ENCODE results near the gene ASCC3.
"Not testable (repeated sequence)": the region's sequence is repeated elsewhere in the genome, so short reads cannot be mapped to it uniquely, and the experiment has no call there.

Gene ASCC3

GRCh38 chr6:100758386-100758785, 122.7 kb downstream of the ASCC3 start:
- not testable (repeated sequence) for H3K27me3 ChIP-seq (ENCODE audit: control insufficient read depth, insufficient read depth, low read length); H3K9me3 ChIP-seq (ENCODE audit: control insufficient read depth, insufficient read depth, low read length); H3K4me3 ChIP-seq (ENCODE audit: low read depth, low read length); H3K27ac ChIP-seq (ENCODE audit: low read depth, low read length); H3K9ac ChIP-seq (ENCODE audit: low read depth, low read length); H3K4me1 ChIP-seq (ENCODE audit: control insufficient read depth, insufficient read depth, low read length)
- H3K36me3 ChIP-seq (ENCODE audit: control insufficient read depth, insufficient read depth, low read length), result peaks cover 23% of the 10 kb centered on the region

- Histone ChIP-seq H3K9me3 (ENCODE audit: control insufficient read depth, insufficient read depth, low read length) (no peaks in the 10 kb centered on the region), H3K9ac (ENCODE audit: low read depth, low read length) (no peak overlapping the region), H3K4me3 (ENCODE audit: low read depth, low read length) (no peak overlapping the region), H3K4me1 (ENCODE audit: control insufficient read depth, insufficient read depth, low read length) (no peaks in the 10 kb centered on the region), H3K36me3 (ENCODE audit: control insufficient read depth, insufficient read depth, low read length) (no peaks in the 10 kb centered on the region), H3K27me3 (ENCODE audit: control insufficient read depth, insufficient read depth, low read length) (no peaks in the 10 kb centered on the region), H3K27ac (ENCODE audit: low read depth, low read length) (no peak overlapping the region)
These were observed 127.7 kb downstream of the ASCC3 start for GRCh38 chr6:100753421-100753820.

GRCh38 chr6:100751590-100751989, 129.5 kb downstream of the ASCC3 start:
- Histone ChIP-seq H3K4me3 (ENCODE audit: low read depth, low read length) (no peak overlapping the region), H3K4me1 (ENCODE audit: control insufficient read depth, insufficient read depth, low read length) (no peaks in the 10 kb centered on the region), H3K27me3 (ENCODE audit: control insufficient read depth, insufficient read depth, low read length) (no peaks in the 10 kb centered on the region), H3K9ac (ENCODE audit: low read depth, low read length) (no peak overlapping the region), H3K9me3 (ENCODE audit: control insufficient read depth, insufficient read depth, low read length) (no peaks in the 10 kb centered on the region), H3K27ac (ENCODE audit: low read depth, low read length) (no peak overlapping the region), H3K36me3 (ENCODE audit: control insufficient read depth, insufficient read depth, low read length) (0 out of 2 replicates have a peak, but pooled peaks cover 3% of the 10 kb centered on the region)

- Histone ChIP-seq H3K27ac (ENCODE audit: low read depth, low read length) (no peak overlapping the region), H3K4me1 (ENCODE audit: control insufficient read depth, insufficient read depth, low read length) (no peaks in the 10 kb centered on the region), H3K27me3 (ENCODE audit: control insufficient read depth, insufficient read depth, low read length) (no peaks in the 10 kb centered on the region), H3K9me3 (ENCODE audit: control insufficient read depth, insufficient read depth, low read length) (peaks cover 3% of the 10 kb centered on the region; the same call in 1 of the 2 replicates), H3K9ac (ENCODE audit: low read depth, low read length) (no peak overlapping the region), H3K36me3 (ENCODE audit: control insufficient read depth, insufficient read depth, low read length) (peaks cover 13% of the 10 kb centered on the region), H3K4me3 (ENCODE audit: low read depth, low read length) (no peak overlapping the region)
These were observed 135.6 kb downstream of the ASCC3 start for GRCh38 chr6:100745419-100746041.

- no peak overlapping the region for H3K9ac ChIP-seq (ENCODE audit: low read depth, low read length)
- no peaks in the 10 kb centered on the region for H3K4me1 ChIP-seq (ENCODE audit: control insufficient read depth, insufficient read depth, low read length)
- no peaks in the 10 kb centered on the region; the same call in 1 of the 2 replicates for H3K9me3 ChIP-seq (ENCODE audit: control insufficient read depth, insufficient read depth, low read length)
- H3K4me3 ChIP-seq (ENCODE audit: low read depth, low read length), result no peak overlapping the region
- H3K27ac ChIP-seq (ENCODE audit: low read depth, low read length), result no peak overlapping the region
- peaks cover 10% of the 10 kb centered on the region for H3K36me3 ChIP-seq (ENCODE audit: control insufficient read depth, insufficient read depth, low read length)
- H3K27me3 ChIP-seq (ENCODE audit: control insufficient read depth, insufficient read depth, low read length), result no peaks in the 10 kb centered on the region
These were observed 140.7 kb downstream of the ASCC3 start for GRCh38 chr6:100740439-100740838.

- not testable (repeated sequence) for H3K27ac ChIP-seq (ENCODE audit: low read depth, low read length); H3K9me3 ChIP-seq (ENCODE audit: control insufficient read depth, insufficient read depth, low read length); H3K36me3 ChIP-seq (ENCODE audit: control insufficient read depth, insufficient read depth, low read length); H3K4me3 ChIP-seq (ENCODE audit: low read depth, low read length); H3K4me1 ChIP-seq (ENCODE audit: control insufficient read depth, insufficient read depth, low read length); H3K9ac ChIP-seq (ENCODE audit: low read depth, low read length); H3K27me3 ChIP-seq (ENCODE audit: control insufficient read depth, insufficient read depth, low read length)
These were observed 143.4 kb downstream of the ASCC3 start for GRCh38 chr6:100737720-100738119.

- Histone ChIP-seq H3K27me3 (ENCODE audit: control insufficient read depth, insufficient read depth, low read length) (no peaks in the 10 kb centered on the region), H3K4me3 (ENCODE audit: low read depth, low read length) (no peak overlapping the region), H3K9ac (ENCODE audit: low read depth, low read length) (no peak overlapping the region), H3K36me3 (ENCODE audit: control insufficient read depth, insufficient read depth, low read length) (no peaks in the 10 kb centered on the region), H3K9me3 (ENCODE audit: control insufficient read depth, insufficient read depth, low read length) (no peaks in the 10 kb centered on the region), H3K4me1 (ENCODE audit: control insufficient read depth, insufficient read depth, low read length) (no peaks in the 10 kb centered on the region), H3K27ac (ENCODE audit: low read depth, low read length) (no peak overlapping the region)
These were observed 149.7 kb downstream of the ASCC3 start for GRCh38 chr6:100731411-100731810.

GRCh38 chr6:100730001-100730980, 150.8 kb downstream of the ASCC3 start:
- no peak overlapping the region for H3K9ac ChIP-seq (ENCODE audit: low read depth, low read length)
- no peaks in the 10 kb centered on the region; the same call in 1 of the 2 replicates for H3K36me3 ChIP-seq (ENCODE audit: control insufficient read depth, insufficient read depth, low read length)
- no peaks in the 10 kb centered on the region for H3K27me3 ChIP-seq (ENCODE audit: control insufficient read depth, insufficient read depth, low read length)
- no peaks in the 10 kb centered on the region for H3K9me3 ChIP-seq (ENCODE audit: control insufficient read depth, insufficient read depth, low read length)
- no peaks in the 10 kb centered on the region for H3K4me1 ChIP-seq (ENCODE audit: control insufficient read depth, insufficient read depth, low read length)
- no peak overlapping the region for H3K27ac ChIP-seq (ENCODE audit: low read depth, low read length)
- H3K4me3 ChIP-seq (ENCODE audit: low read depth, low read length), result no peak overlapping the region

- peaks cover 4% of the 10 kb centered on the region; the same call in 1 of the 2 replicates for H3K4me1 ChIP-seq (ENCODE audit: control insufficient read depth, insufficient read depth, low read length)
- H3K27me3 ChIP-seq (ENCODE audit: control insufficient read depth, insufficient read depth, low read length), result no peaks in the 10 kb centered on the region
- H3K36me3 ChIP-seq (ENCODE audit: control insufficient read depth, insufficient read depth, low read length), result peaks cover 2% of the 10 kb centered on the region
- no peak overlapping the region for H3K4me3 ChIP-seq (ENCODE audit: low read depth, low read length)
- H3K9ac ChIP-seq (ENCODE audit: low read depth, low read length), result no peak overlapping the region
- H3K9me3 ChIP-seq (ENCODE audit: control insufficient read depth, insufficient read depth, low read length), result no peaks in the 10 kb centered on the region
- no peak overlapping the region for H3K27ac ChIP-seq (ENCODE audit: low read depth, low read length)
These were observed 154.5 kb downstream of the ASCC3 start for GRCh38 chr6:100726666-100727065.

GRCh38 chr6:100724696-100725095, 156.4 kb downstream of the ASCC3 start:
- H3K9ac ChIP-seq (ENCODE audit: low read depth, low read length), result no peak overlapping the region
- H3K27ac ChIP-seq (ENCODE audit: low read depth, low read length), result no peak overlapping the region
- H3K9me3 ChIP-seq (ENCODE audit: control insufficient read depth, insufficient read depth, low read length), result no peaks in the 10 kb centered on the region
- H3K36me3 ChIP-seq (ENCODE audit: control insufficient read depth, insufficient read depth, low read length), result peaks cover 2% of the 10 kb centered on the region
- peaks cover 4% of the 10 kb centered on the region; the same call in 1 of the 2 replicates for H3K4me1 ChIP-seq (ENCODE audit: control insufficient read depth, insufficient read depth, low read length)
- no peak overlapping the region for H3K4me3 ChIP-seq (ENCODE audit: low read depth, low read length)
- H3K27me3 ChIP-seq (ENCODE audit: control insufficient read depth, insufficient read depth, low read length), result no peaks in the 10 kb centered on the region

- H3K27me3 ChIP-seq (ENCODE audit: control insufficient read depth, insufficient read depth, low read length), result no peaks in the 10 kb centered on the region
- no peak overlapping the region for H3K27ac ChIP-seq (ENCODE audit: low read depth, low read length)
- H3K36me3 ChIP-seq (ENCODE audit: control insufficient read depth, insufficient read depth, low read length), result peaks cover 2% of the 10 kb centered on the region
- H3K4me3 ChIP-seq (ENCODE audit: low read depth, low read length), result no peak overlapping the region
- no peaks in the 10 kb centered on the region for H3K9me3 ChIP-seq (ENCODE audit: control insufficient read depth, insufficient read depth, low read length)
- H3K9ac ChIP-seq (ENCODE audit: low read depth, low read length), result no peak overlapping the region
- peaks cover 4% of the 10 kb centered on the region; the same call in 1 of the 2 replicates for H3K4me1 ChIP-seq (ENCODE audit: control insufficient read depth, insufficient read depth, low read length)
These were observed 156.9 kb downstream of the ASCC3 start for GRCh38 chr6:100724222-100724621.

Data from HUES48 (cell line).